GM12801 (cell line): Measurements from ENCODE around the gene ZMYND11.

ENCODE experiments used
- CTCF ChIP-seq: IDR thresholded peaks from one replicate; pipeline ENCODE4 v1.5.1; 2011; ENCODE audit warnings: control low read depth; ENCODE audit not compliant: insufficient read length; ENCODE audit errors: extremely low read depth

Gene ZMYND11

GRCh38 chr10:271722-272121 lies 136.5 kb downstream of the ZMYND11 start:
- TF ChIP-seq CTCF: no peak

GRCh38 chr10:273088-273487 lies 137.8 kb downstream of the ZMYND11 start:
- TF ChIP-seq CTCF: no peak

- TF ChIP-seq CTCF: no peak
Measured at GRCh38 chr10:274866-275265, 139.6 kb downstream of the ZMYND11 start.

GRCh38 chr10:275680-276079 lies 140.4 kb downstream of the ZMYND11 start:
- no peak for TF ChIP-seq CTCF

- no peak for TF ChIP-seq CTCF
Measured at GRCh38 chr10:277963-278362, 142.7 kb downstream of the ZMYND11 start.

- TF ChIP-seq CTCF: no peak
Measured at GRCh38 chr10:278707-279106, 143.5 kb downstream of the ZMYND11 start.

GRCh38 chr10:279232-279631 lies 144.0 kb downstream of the ZMYND11 start:
- TF ChIP-seq CTCF: no peak

- no peak for TF ChIP-seq CTCF
Measured at GRCh38 chr10:279655-280054, 144.4 kb downstream of the ZMYND11 start.
